ENCODE measurements around the gene CHMP3. TPM values are rescaled to one million over a fixed set of nuclear protein-coding genes. Genes with fewer than 3 reads are reported as not detected.

Gene CHMP3
- total and polyA plus RNA-seq, 2 donors (not counting 1 experiment from before 2014, with no cell fraction given), result 73.3 to 161 TPM

DNA sequence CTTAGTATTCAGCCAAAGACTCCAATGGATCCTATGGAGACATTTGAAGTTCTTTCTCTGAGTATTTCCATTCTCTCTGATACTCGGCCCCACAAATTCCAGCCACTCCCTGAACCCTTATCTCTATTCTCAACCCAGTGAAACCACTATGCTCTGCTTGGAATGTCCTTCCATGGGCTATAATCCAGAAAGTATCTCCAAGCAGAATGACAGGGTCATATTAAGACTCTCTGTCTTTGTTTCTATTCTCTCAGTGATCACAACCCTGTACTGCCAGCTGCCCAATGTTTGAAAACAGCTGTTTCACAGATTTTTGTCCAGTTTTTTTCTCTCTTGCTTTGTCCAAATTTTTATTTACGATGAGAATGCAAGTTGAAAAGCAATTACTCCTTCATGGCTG is 21.9 kb downstream of the CHMP3 start:
- Histone ChIP-seq H3K4me1 (ENCODE audit: control insufficient read depth, extremely low read depth, insufficient read depth, low read length) (no peaks in the 10 kb centered on the region), H3K4me3 (replicated peaks in 1 of 4; ENCODE audit: control extremely low read depth in 1 of 4, insufficient read depth in 1 of 4, low read depth in 3 of 4, low read length in 4 of 4) (no peak overlapping the region), H3K27ac (ENCODE audit: insufficient read depth, low read length) (no peak overlapping the region), H3K4me2 (ENCODE audit: extremely low read depth, insufficient read depth, low read length) (no peak overlapping the region), H3K9ac (ENCODE audit: insufficient read depth, low read length) (no peak overlapping the region), H3K79me2 (ENCODE audit: control insufficient read depth, insufficient read depth, low read length) (no peaks in the 10 kb centered on the region), H3K27me3 (ENCODE audit: control insufficient read depth, insufficient read depth, low read length) (no peaks in the 10 kb centered on the region), H4K20me1 (ENCODE audit: control insufficient read depth, extremely low read depth, insufficient read depth, low read length) (no peaks in the 10 kb centered on the region), H2AFZ (ENCODE audit: low read length) (no peak overlapping the region), H3K9me3 (ENCODE audit: control insufficient read depth, insufficient read depth, low read depth, low read length) (no peaks in the 10 kb centered on the region), H3K36me3 (ENCODE audit: control insufficient read depth, insufficient read depth, low read length) (no peaks in the 10 kb centered on the region)
- TF ChIP-seq, protein P1, sequence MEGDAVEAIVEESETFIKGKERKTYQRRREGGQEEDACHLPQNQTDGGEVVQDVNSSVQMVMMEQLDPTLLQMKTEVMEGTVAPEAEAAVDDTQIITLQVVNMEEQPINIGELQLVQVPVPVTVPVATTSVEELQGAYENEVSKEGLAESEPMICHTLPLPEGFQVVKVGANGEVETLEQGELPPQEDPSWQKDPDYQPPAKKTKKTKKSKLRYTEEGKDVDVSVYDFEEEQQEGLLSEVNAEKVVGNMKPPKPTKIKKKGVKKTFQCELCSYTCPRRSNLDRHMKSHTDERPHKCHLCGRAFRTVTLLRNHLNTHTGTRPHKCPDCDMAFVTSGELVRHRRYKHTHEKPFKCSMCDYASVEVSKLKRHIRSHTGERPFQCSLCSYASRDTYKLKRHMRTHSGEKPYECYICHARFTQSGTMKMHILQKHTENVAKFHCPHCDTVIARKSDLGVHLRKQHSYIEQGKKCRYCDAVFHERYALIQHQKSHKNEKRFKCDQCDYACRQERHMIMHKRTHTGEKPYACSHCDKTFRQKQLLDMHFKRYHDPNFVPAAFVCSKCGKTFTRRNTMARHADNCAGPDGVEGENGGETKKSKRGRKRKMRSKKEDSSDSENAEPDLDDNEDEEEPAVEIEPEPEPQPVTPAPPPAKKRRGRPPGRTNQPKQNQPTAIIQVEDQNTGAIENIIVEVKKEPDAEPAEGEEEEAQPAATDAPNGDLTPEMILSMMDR (conservative IDR thresholded peaks at IDR 0.05 in 1 of 2, IDR thresholded peaks at IDR 0.05 in 1 of 2; ENCODE audit: low read depth in 1 of 2, low read length in 2 of 2), result no peak
- peak in 1 of 2 donors; percentile 57 for DNase-seq (ENCODE audit: low read depth in 2 of 2)

DNA sequence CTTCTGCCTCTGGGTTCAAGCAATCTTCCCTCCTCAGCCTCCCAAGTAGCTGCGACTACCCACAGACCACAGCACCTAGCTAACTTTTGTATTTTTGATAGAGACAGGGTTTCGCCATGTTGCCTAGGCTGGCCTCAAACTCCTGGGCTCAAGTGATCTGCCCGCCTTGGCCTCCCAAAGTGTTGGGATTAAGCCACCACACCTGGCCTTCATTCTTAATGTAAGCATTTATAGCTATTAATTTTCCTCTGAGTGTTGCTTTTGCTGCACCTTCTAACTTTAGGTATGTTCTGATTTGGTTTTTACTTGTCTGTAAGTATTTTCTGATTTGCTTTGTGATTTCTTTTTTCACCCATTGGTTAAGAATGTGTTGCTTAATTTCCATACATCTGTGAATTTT is 29.7 kb downstream of the CHMP3 start:
- Histone ChIP-seq H3K36me3 (ENCODE audit: control insufficient read depth, insufficient read depth, low read length) (no peaks in the 10 kb centered on the region), H3K4me3 (replicated peaks in 1 of 4; ENCODE audit: control extremely low read depth in 1 of 4, insufficient read depth in 1 of 4, low read depth in 3 of 4, low read length in 4 of 4) (no peak overlapping the region), H3K4me1 (ENCODE audit: control insufficient read depth, extremely low read depth, insufficient read depth, low read length) (no peaks in the 10 kb centered on the region), H4K20me1 (ENCODE audit: control insufficient read depth, extremely low read depth, insufficient read depth, low read length) (no peaks in the 10 kb centered on the region), H3K27ac (ENCODE audit: insufficient read depth, low read length) (no peak overlapping the region), H3K4me2 (ENCODE audit: extremely low read depth, insufficient read depth, low read length) (no peak overlapping the region), H3K9me3 (ENCODE audit: control insufficient read depth, insufficient read depth, low read depth, low read length) (no peaks in the 10 kb centered on the region), H3K27me3 (ENCODE audit: control insufficient read depth, insufficient read depth, low read length) (no peaks in the 10 kb centered on the region), H3K9ac (ENCODE audit: insufficient read depth, low read length) (no peak overlapping the region), H3K79me2 (ENCODE audit: control insufficient read depth, insufficient read depth, low read length) (no peaks in the 10 kb centered on the region), H2AFZ (ENCODE audit: low read length) (no peak overlapping the region)
- TF ChIP-seq EZH2 (IDR thresholded peaks at IDR 0.05; ENCODE audit: low read length, missing control alignments), result no peak
- TF ChIP-seq, protein P1 (conservative IDR thresholded peaks at IDR 0.05 in 1 of 2, IDR thresholded peaks at IDR 0.05 in 1 of 2; ENCODE audit: low read depth in 1 of 2, low read length in 2 of 2), result no peak
- no peak for DNase-seq (ENCODE audit: low read depth in 2 of 2)

DNA sequence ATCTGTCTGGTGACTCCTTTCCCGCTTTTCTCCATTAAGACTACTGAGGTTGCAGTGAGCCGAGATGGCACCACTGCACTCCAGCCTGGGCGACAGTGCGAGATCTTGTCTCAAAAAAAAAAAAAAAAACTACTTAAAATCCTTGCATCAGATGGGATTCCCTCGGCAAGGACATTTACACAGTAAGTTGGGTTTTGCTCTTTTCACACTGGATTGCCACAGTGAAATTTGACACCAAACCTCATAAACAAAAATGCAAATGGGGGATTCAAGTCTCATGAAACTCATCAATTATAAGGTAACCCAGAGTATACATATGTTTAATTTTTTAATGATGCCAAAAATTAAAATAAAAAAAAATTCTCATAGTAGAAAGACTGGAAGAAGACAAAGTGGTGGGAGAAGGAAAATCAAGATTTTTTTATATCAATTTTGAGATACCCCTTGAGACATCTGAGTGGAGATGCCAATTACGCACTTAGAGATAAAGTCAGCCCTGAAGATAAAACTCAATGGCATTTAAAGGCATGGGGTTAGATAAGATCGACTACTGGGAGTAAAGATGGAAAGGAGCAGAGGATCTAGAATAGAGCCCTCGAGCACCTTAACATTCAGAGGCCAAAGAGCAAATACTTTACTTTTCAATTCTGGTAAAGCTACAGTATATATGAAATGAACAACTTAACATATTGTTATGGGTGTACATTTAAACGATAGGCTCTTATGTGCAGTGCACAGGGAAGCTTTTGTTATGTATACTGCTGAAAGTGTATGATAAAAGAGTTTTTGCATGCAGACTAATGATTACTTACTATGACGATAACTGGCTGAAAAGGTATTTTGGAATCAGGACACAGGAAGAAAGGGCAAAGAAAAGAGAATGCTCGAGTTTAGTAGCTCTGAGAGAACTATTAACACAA is 37.6 kb downstream of the CHMP3 start:
- H3K9me3 ChIP-seq (ENCODE audit: control insufficient read depth, insufficient read depth, low read depth, low read length), result no peaks in the 10 kb centered on the region
- no peaks in the 10 kb centered on the region for H3K79me2 ChIP-seq (ENCODE audit: control insufficient read depth, insufficient read depth, low read length)
- no peak overlapping the region for H3K9ac ChIP-seq (ENCODE audit: insufficient read depth, low read length)
- no peak for DNase-seq (ENCODE audit: low read depth in 2 of 2)
- no peak overlapping the region for H3K4me3 ChIP-seq (replicated peaks in 1 of 4; ENCODE audit: control extremely low read depth in 1 of 4, insufficient read depth in 1 of 4, low read depth in 3 of 4, low read length in 4 of 4)
- no peaks in the 10 kb centered on the region for H3K27me3 ChIP-seq (ENCODE audit: control insufficient read depth, insufficient read depth, low read length)
- H3K36me3 ChIP-seq (ENCODE audit: control insufficient read depth, insufficient read depth, low read length), result no peaks in the 10 kb centered on the region
- H3K4me2 ChIP-seq (ENCODE audit: extremely low read depth, insufficient read depth, low read length), result no peak overlapping the region
- TF ChIP-seq, protein P1 (conservative IDR thresholded peaks at IDR 0.05 in 1 of 2, IDR thresholded peaks at IDR 0.05 in 1 of 2; ENCODE audit: low read depth in 1 of 2, low read length in 2 of 2), result no peak
- TF ChIP-seq EZH2 (IDR thresholded peaks at IDR 0.05; ENCODE audit: low read length, missing control alignments), result no peak
- no peaks in the 10 kb centered on the region for H4K20me1 ChIP-seq (ENCODE audit: control insufficient read depth, extremely low read depth, insufficient read depth, low read length)
- no peak overlapping the region for H2AFZ ChIP-seq (ENCODE audit: low read length)
- no peak overlapping the region for H3K27ac ChIP-seq (ENCODE audit: insufficient read depth, low read length)
- no peaks in the 10 kb centered on the region for H3K4me1 ChIP-seq (ENCODE audit: control insufficient read depth, extremely low read depth, insufficient read depth, low read length)
